MCF 10A (cell line): ENCODE measurements around the gene ZFYVE9. TPM values are rescaled to one million over a fixed set of nuclear protein-coding genes. Genes with fewer than 3 reads are reported as not detected.

Source experiments
- BruUV-seq: library from RNA; stranded (reverse); fragments of 400-500 nt; replicated peaks from 2 replicates; lab custom pipeline; 2021; lab: Mats Ljungman, UMichigan
- CTCF ChIA-PET: fragments of 300-600 bp; sonication (Branson Sonifier 250); formaldehyde crosslinking; extraction: SDS; loops from one replicate; lab custom pipeline; 2021; ENCODE audit warnings: antibody characterized with exemption, inconsistent platforms; lab: Yijun Ruan, JAX
- POLR2A ChIA-PET: fragments of 300-600, 350-650 bp; sonication (Branson Sonifier 250); formaldehyde crosslinking; extraction: SDS; loops from one replicate; lab custom pipeline; 2020; ENCODE audit warnings: antibody characterized with exemption, inconsistent platforms; lab: Yijun Ruan, JAX
- DNase-seq: peaks from one replicate; pipeline ENCODE4 v3.0.0-alpha.2; 2018; ENCODE audit not compliant: unreplicated experiment
- H3K27ac Mint-ChIP-seq: one replicate; pipeline ENCODE4 v1.8.0; 2022; ENCODE audit warnings: mild to moderate bottlenecking, low read depth, mixed read lengths; ENCODE audit not compliant: unreplicated experiment
- H3K27me3 Mint-ChIP-seq: one replicate; pipeline ENCODE4 v1.8.0; 2022; ENCODE audit warnings: mixed read lengths; ENCODE audit not compliant: insufficient read depth, unreplicated experiment
- H3K36me3 Mint-ChIP-seq: one replicate; pipeline ENCODE4 v1.8.0; 2022; ENCODE audit warnings: mild to moderate bottlenecking, moderate library complexity, mixed read lengths; ENCODE audit not compliant: insufficient read depth, unreplicated experiment
- H3K4me1 Mint-ChIP-seq: one replicate; pipeline ENCODE4 v1.8.0; 2022; ENCODE audit warnings: mixed read lengths; ENCODE audit not compliant: insufficient read depth, unreplicated experiment
- H3K4me3 Mint-ChIP-seq: one replicate; pipeline ENCODE4 v1.8.0; 2022; ENCODE audit warnings: mild to moderate bottlenecking, moderate library complexity, mixed read lengths; ENCODE audit not compliant: unreplicated experiment
- H3K9me3 Mint-ChIP-seq: one replicate; pipeline ENCODE4 v1.8.0; 2022; ENCODE audit warnings: mixed read lengths; ENCODE audit not compliant: unreplicated experiment
- intact Hi-C: fragments of 100-400 bp; cut with micrococcal nuclease; formaldehyde crosslinking; loops from 2 replicates; pipeline ENCODE4 v1.14.1; 2022
- total RNA-seq: library from RNA; stranded (reverse); gene quantifications from 2 replicates; pipeline ENCODE4 v1.2.3, GENCODE V29; 2022
- TF ChIP-seq, protein P1 (sequence below): fragments of 200-600 bp; IDR thresholded peaks from one replicate; pipeline ENCODE4 v1.8.0; 2022; ENCODE audit warnings: antibody characterized with exemption, mild to moderate bottlenecking; ENCODE audit not compliant: unreplicated experiment

The ZFYVE9 gene
- total RNA-seq, 1 experiment from 2014 or later, result 23.9 TPM

- no peaks in the 10 kb centered on the region for H3K9me3 Mint-ChIP-seq
- peaks cover 9% of the 10 kb centered on the region for H3K4me1 Mint-ChIP-seq
- H3K36me3 Mint-ChIP-seq, result peaks cover 6% of the 10 kb centered on the region
- intact Hi-C loops, result no loop called here
- ChIA-PET CTCF (no interaction called here), POLR2A (interaction anchor here (0.8 to 1.7 kb wide), 3 partner anchors 8 to 55 kb away, joined by 3 to 4 read pairs (median 3); no protein-coding TSS in a partner anchor)
- no peak overlapping the region for H3K27ac Mint-ChIP-seq
- H3K27me3 Mint-ChIP-seq, result no peaks in the 10 kb centered on the region
- TF ChIP-seq, protein P1, sequence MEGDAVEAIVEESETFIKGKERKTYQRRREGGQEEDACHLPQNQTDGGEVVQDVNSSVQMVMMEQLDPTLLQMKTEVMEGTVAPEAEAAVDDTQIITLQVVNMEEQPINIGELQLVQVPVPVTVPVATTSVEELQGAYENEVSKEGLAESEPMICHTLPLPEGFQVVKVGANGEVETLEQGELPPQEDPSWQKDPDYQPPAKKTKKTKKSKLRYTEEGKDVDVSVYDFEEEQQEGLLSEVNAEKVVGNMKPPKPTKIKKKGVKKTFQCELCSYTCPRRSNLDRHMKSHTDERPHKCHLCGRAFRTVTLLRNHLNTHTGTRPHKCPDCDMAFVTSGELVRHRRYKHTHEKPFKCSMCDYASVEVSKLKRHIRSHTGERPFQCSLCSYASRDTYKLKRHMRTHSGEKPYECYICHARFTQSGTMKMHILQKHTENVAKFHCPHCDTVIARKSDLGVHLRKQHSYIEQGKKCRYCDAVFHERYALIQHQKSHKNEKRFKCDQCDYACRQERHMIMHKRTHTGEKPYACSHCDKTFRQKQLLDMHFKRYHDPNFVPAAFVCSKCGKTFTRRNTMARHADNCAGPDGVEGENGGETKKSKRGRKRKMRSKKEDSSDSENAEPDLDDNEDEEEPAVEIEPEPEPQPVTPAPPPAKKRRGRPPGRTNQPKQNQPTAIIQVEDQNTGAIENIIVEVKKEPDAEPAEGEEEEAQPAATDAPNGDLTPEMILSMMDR, result no peak
- no TSS peak for BruUV-seq
- H3K4me3 Mint-ChIP-seq, result no peak overlapping the region
- no peak for DNase-seq
Measured at GRCh38 chr1:52233463-52233862, 91.6 kb downstream of the ZFYVE9 start.

DNA sequence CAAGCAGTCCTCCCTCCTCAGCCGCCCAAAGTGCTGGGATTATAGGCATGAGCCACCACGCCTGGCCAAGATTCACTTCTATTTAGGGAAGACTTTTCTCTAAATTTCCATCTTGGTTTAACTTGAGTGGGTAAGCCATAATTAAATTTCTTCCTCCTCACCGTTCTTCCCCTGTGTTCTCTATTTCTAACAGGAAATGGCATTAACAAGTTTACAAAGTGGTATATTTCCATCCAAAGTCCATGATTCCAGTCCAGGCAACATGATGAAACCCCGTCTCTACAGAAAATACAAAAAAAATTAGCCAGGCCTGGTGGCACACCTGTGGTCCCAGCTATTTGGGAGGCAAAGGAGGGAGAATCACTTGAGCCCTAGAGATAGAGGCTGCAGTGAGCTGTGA is 92.1 kb downstream of the ZFYVE9 start:
- Mint-ChIP-seq H3K4me3 (no peak overlapping the region), H3K27me3 (no peaks in the 10 kb centered on the region), H3K9me3 (no peaks in the 10 kb centered on the region), H3K27ac (no peak overlapping the region), H3K4me1 (peaks cover 14% of the 10 kb centered on the region), H3K36me3 (peaks cover 6% of the 10 kb centered on the region)
- POLR2A ChIA-PET, result interaction anchor here (1.7 kb wide), 1 partner anchor 8 kb away, joined by 4 read pairs; no protein-coding TSS in a partner anchor
- CTCF ChIA-PET, result interaction anchor here (0.6 kb wide), 1 partner anchor 76 kb away, joined by 4 read pairs; no protein-coding TSS in a partner anchor
- TF ChIP-seq, protein P1, result no peak
- no peak for DNase-seq
- BruUV-seq, result no TSS peak
- intact Hi-C loops, result no loop called here

DNA sequence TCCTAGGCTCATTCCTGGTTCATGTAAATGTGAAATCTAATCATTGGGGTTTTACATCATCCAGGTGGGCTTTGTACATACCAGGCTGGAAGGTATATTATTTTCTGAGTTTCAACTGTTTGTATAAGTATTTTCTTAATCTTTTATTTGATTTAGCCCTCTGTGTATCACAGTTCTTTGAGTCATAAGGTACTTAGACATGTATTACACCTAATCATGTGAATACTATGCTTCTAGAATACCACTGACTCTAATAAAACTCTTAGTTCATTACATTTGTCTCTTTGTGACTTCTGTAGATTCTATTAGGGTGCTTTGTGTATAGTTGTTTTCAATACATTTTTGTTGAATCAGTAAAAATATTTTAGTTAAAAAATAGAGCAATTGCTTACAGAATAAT is 92.8 kb downstream of the ZFYVE9 start:
- Mint-ChIP-seq H3K27ac (no peak overlapping the region), H3K9me3 (no peaks in the 10 kb centered on the region), H3K4me3 (no peak overlapping the region), H3K27me3 (no peaks in the 10 kb centered on the region), H3K4me1 (peaks cover 19% of the 10 kb centered on the region), H3K36me3 (peaks cover 6% of the 10 kb centered on the region)
- no TSS peak for BruUV-seq
- TF ChIP-seq, protein P1, result no peak
- POLR2A ChIA-PET, result interaction anchor here (0.8 kb wide), 1 partner anchor 1501 kb away, joined by 3 read pairs; no protein-coding TSS in a partner anchor
- DNase-seq, result no peak
- intact Hi-C loops, result no loop called here
- CTCF ChIA-PET, result interaction anchor here (0.7 kb wide), 1 partner anchor 79 kb away, joined by 3 read pairs; no protein-coding TSS in a partner anchor

- Mint-ChIP-seq H3K4me3 (no peak overlapping the region), H3K9me3 (no peaks in the 10 kb centered on the region), H3K27ac (no peak overlapping the region), H3K4me1 (peaks cover 19% of the 10 kb centered on the region), H3K27me3 (no peaks in the 10 kb centered on the region), H3K36me3 (peaks cover 12% of the 10 kb centered on the region)
- POLR2A ChIA-PET, result no interaction called here
- CTCF ChIA-PET, result interaction anchor here (0.5 to 0.6 kb wide), 2 partner anchors 20 to 69 kb away, joined by 3 to 4 read pairs; no protein-coding TSS in a partner anchor
- no TSS peak for BruUV-seq
- no peak for DNase-seq
- TF ChIP-seq, protein P1, result no peak
- intact Hi-C loops, result no loop called here
Measured at GRCh38 chr1:52235646-52236045, 93.8 kb downstream of the ZFYVE9 start.
